GM18870 (cell line): ENCODE data around the gene LDLRAD4.

Experiments used
- ATAC-seq: cut with Tn5 transposase; IDR thresholded peaks from one replicate; pipeline ENCODE4 v1.9.1; 2021; ENCODE audit warnings: moderate library complexity; ENCODE audit not compliant: unreplicated experiment

LDLRAD4 gene

GRCh38 chr18:13420969-13421686 is 202.6 kb downstream of the LDLRAD4 start:
- no peak for ATAC-seq

- no peak for ATAC-seq
Observed at GRCh38 chr18:13422541-13423147, 204.1 kb downstream of the LDLRAD4 start.

- no peak for ATAC-seq
Observed at GRCh38 chr18:13423352-13423751, 204.8 kb downstream of the LDLRAD4 start.

- no peak for ATAC-seq
Observed at GRCh38 chr18:13424363-13424762, 205.8 kb downstream of the LDLRAD4 start.

- no peak for ATAC-seq
Observed at GRCh38 chr18:13425357-13426091, 207.0 kb downstream of the LDLRAD4 start.

GRCh38 chr18:13427354-13427753 is 208.8 kb downstream of the LDLRAD4 start:
- no peak for ATAC-seq

- no peak for ATAC-seq
Observed at GRCh38 chr18:13428319-13428718, 209.8 kb downstream of the LDLRAD4 start.

GRCh38 chr18:13429016-13429415 is 210.5 kb downstream of the LDLRAD4 start:
- no peak for ATAC-seq

- no peak for ATAC-seq
Observed at GRCh38 chr18:13429884-13430510, 211.4 kb downstream of the LDLRAD4 start.

GRCh38 chr18:13430663-13431062 is 212.1 kb downstream of the LDLRAD4 start:
- no peak for ATAC-seq

GRCh38 chr18:13431886-13432285 is 213.3 kb downstream of the LDLRAD4 start:
- no peak for ATAC-seq

GRCh38 chr18:13433125-13433524 is 214.6 kb downstream of the LDLRAD4 start:
- ATAC-seq, result no peak

- ATAC-seq, result no peak
Observed at GRCh38 chr18:13433685-13434084, 215.1 kb downstream of the LDLRAD4 start.

- ATAC-seq, result no peak
Observed at GRCh38 chr18:13434854-13435253, 216.3 kb downstream of the LDLRAD4 start.

GRCh38 chr18:13435586-13436333 is 217.2 kb downstream of the LDLRAD4 start:
- no peak for ATAC-seq

GRCh38 chr18:13436576-13436975 is 218.0 kb downstream of the LDLRAD4 start:
- no peak for ATAC-seq

GRCh38 chr18:13437034-13437433 is 218.5 kb downstream of the LDLRAD4 start:
- ATAC-seq, result no peak

- no peak for ATAC-seq
Observed at GRCh38 chr18:13437796-13438506, 219.4 kb downstream of the LDLRAD4 start.

- no peak for ATAC-seq
Observed at GRCh38 chr18:13438507-13439056, 220.0 kb downstream of the LDLRAD4 start.

- no peak for ATAC-seq
Observed at GRCh38 chr18:13439461-13439860, 220.9 kb downstream of the LDLRAD4 start.
